Measurements from ENCODE around the gene NACC2. TPM values are rescaled to one million over a fixed set of nuclear protein-coding genes. Genes with fewer than 3 reads are reported as not detected.

The NACC2 gene
- total RNA-seq, 2 donors from 2014 or later: 69.2 to 79.7 TPM

GRCh38 chr9:136119883-136120393 is 24.8 kb upstream of the NACC2 start:
- H3K4me1 ChIP-seq (ENCODE audit: control insufficient read depth in 1 of 2, low read depth in 2 of 2): peaks cover 15 to 36% of the 10 kb centered on the region in 2 donors
- peak overlapping the region; percentile 81 to 90 for H3K27ac ChIP-seq
- no peaks in the 10 kb centered on the region for H3K27me3 ChIP-seq (replicated peaks; ENCODE audit: insufficient read depth)
- no peak for ATAC-seq (ENCODE audit: insufficient number of reproducible peaks, low FRiP score, low read depth)
- H3K4me3 ChIP-seq: peak overlapping the region; percentile 85
- no peak for TF ChIP-seq CTCF (IDR thresholded peaks at IDR 0.05)
- DNase-seq (ENCODE audit: low spot score): no peak
- H3K9me3 ChIP-seq: no peaks in the 10 kb centered on the region
- H3K36me3 ChIP-seq: peaks cover 11% of the 10 kb centered on the region

GRCh38 chr9:136119061-136119882 is 24.2 kb upstream of the NACC2 start:
- peak; percentile 23 for TF ChIP-seq CTCF (IDR thresholded peaks at IDR 0.05)
- no peaks in the 10 kb centered on the region for H3K27me3 ChIP-seq (replicated peaks; ENCODE audit: insufficient read depth)
- no peak for DNase-seq (ENCODE audit: low spot score)
- H3K4me3 ChIP-seq: peak overlapping the region; percentile 85
- H3K9me3 ChIP-seq: no peaks in the 10 kb centered on the region
- ATAC-seq (ENCODE audit: insufficient number of reproducible peaks, low FRiP score, low read depth): no peak
- peak overlapping the region; percentile 81 to 90 for H3K27ac ChIP-seq
- H3K4me1 ChIP-seq (ENCODE audit: control insufficient read depth in 1 of 2, low read depth in 2 of 2): peaks cover 15 to 36% of the 10 kb centered on the region in 2 donors
- H3K36me3 ChIP-seq: peaks cover 11% of the 10 kb centered on the region

GRCh38 chr9:136118320-136119060 is 23.4 kb upstream of the NACC2 start, which contains the start of gene TMEM250:
Gene TMEM250, minus strand, starts transcription at chr9:136118875. Its CDS starts 1,975 bp downstream, at chr9:136116900.
- peak within 1 kb of the TSS; percentile 85 for H3K4me3 ChIP-seq
- peaks cover 13% of the 10 kb centered on the region for H3K36me3 ChIP-seq
- peak; percentile 70 for DNase-seq (ENCODE audit: low spot score)
- no peak for TF ChIP-seq CTCF (IDR thresholded peaks at IDR 0.05)
- peak; percentile 82 for ATAC-seq (ENCODE audit: insufficient number of reproducible peaks, low FRiP score, low read depth)
- no peaks in the 10 kb centered on the region for H3K9me3 ChIP-seq
- H3K27me3 ChIP-seq (replicated peaks; ENCODE audit: insufficient read depth): no peaks in the 10 kb centered on the region
- H3K27ac ChIP-seq: peak within 1 kb of the TSS; percentile 81 to 90
- peaks cover 15 to 36% of the 10 kb centered on the region in 2 donors for H3K4me1 ChIP-seq (ENCODE audit: control insufficient read depth in 1 of 2, low read depth in 2 of 2)

- TF ChIP-seq CTCF (IDR thresholded peaks at IDR 0.05): no peak
- no peak for ATAC-seq (ENCODE audit: insufficient number of reproducible peaks, low FRiP score, low read depth)
- H3K36me3 ChIP-seq: peaks cover 17% of the 10 kb centered on the region
These were observed 22.8 kb upstream of the NACC2 start for GRCh38 chr9:136117916-136118319.

More at GRCh38 chr9:136117916-136118319, 22.8 kb upstream of the NACC2 start:
- Histone ChIP-seq H3K4me1 (ENCODE audit: control insufficient read depth in 1 of 2, low read depth in 2 of 2) (peaks cover 15 to 34% of the 10 kb centered on the region in 2 donors), H3K27me3 (replicated peaks; ENCODE audit: insufficient read depth) (no peaks in the 10 kb centered on the region), H3K9me3 (no peaks in the 10 kb centered on the region), H3K4me3 (peak overlapping the region; percentile 85), H3K27ac (peak overlapping the region; percentile 81 to 90)
- no peak for DNase-seq (ENCODE audit: low spot score)

Data from thoracic aorta (tissue), 2 donors.